NT2/D1 (cell line): ENCODE results near the gene URGCP.

Source experiments
- SUZ12 ChIP-seq: IDR thresholded peaks from 2 replicates; pipeline ENCODE4 v1.6.1; 2011; ENCODE audit not compliant: insufficient read length, insufficient read depth; ENCODE audit errors: extremely low read depth
- YY1 ChIP-seq: IDR thresholded peaks from 2 replicates; pipeline ENCODE4 v1.6.1; 2011; ENCODE audit not compliant: insufficient read length, insufficient read depth
- ZNF274 ChIP-seq: IDR thresholded peaks from 2 replicates; pipeline ENCODE4 v1.6.1; 2011; ENCODE audit warnings: mild to moderate bottlenecking, low read depth, low read length

DNA sequence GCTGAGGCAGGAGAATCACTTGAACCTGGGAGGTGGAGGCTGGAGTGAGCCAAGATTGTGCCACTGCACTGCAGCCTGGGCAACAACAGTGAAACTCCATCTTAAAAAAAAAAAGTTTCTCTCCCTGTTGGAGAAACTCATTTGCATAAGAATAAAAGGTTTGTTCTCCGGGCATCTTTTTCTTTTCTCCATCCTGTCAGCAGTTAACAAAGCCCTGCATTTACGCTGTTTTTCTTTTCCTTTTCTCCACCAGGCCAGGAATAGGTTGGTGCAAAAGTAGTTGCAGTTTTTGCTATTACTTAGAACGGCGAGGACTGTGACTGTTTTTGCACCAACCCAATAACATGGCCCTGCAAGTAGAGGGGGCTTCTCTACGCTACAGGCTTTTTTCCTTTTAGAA, 9.5 kb upstream of the URGCP start:
- TF ChIP-seq SUZ12 (no peak), YY1 (no peak), ZNF274 (no peak)
